SJSA1 (cell line): ENCODE results near the gene PLPPR1. TPM values are rescaled to one million over a fixed set of nuclear protein-coding genes. Genes with fewer than 3 reads are reported as not detected.

Experiments
- DNase-seq, 2 experiments: peaks; one replicate each; pipeline ENCODE4 v3.0.0-alpha.2; 2015 to 2020; ENCODE audit warnings: low spot score in 2 of 2, low read depth in 1 of 2
- H3K27ac ChIP-seq: fragments of 250-450 bp; sonication (Bioruptor Pico); 2 replicates; pipeline ENCODE4 v1.5.1; 2020; ENCODE audit warnings: mild to moderate bottlenecking, moderate library complexity
- H3K27me3 ChIP-seq: fragments of 250-450 bp; sonication (Bioruptor Pico); replicated peaks from 2 replicates; pipeline ENCODE4 v1.5.1; 2020; ENCODE audit warnings: mild to moderate bottlenecking, moderate library complexity
- H3K36me3 ChIP-seq: fragments of 250-450 bp; sonication (Bioruptor Pico); 2 replicates; pipeline ENCODE4 v1.5.1; 2020; ENCODE audit warnings: mild to moderate bottlenecking
- H3K4me1 ChIP-seq: fragments of 250-450 bp; sonication (Bioruptor Pico); replicated peaks from 2 replicates; pipeline ENCODE4 v1.6.1; 2021; ENCODE audit warnings: mild to moderate bottlenecking
- H3K4me3 ChIP-seq: fragments of 250-450 bp; sonication (Bioruptor Pico); 2 replicates; pipeline ENCODE4 v1.5.1; 2020; ENCODE audit warnings: mild to moderate bottlenecking
- H3K9me3 ChIP-seq: fragments of 250-450 bp; sonication (Bioruptor Pico); replicated peaks from 2 replicates; pipeline ENCODE4 v1.5.1; 2020; ENCODE audit warnings: mild to moderate bottlenecking
- total RNA-seq: library from RNA; depleted of rRNA; stranded (reverse); fragments of >200 nt; shearing (Covaris generic); gene quantifications from 2 replicates; pipeline ENCODE4 v1.2.3, GENCODE V29; 2014; rRNA removed

Gene PLPPR1
- not detected in 2 replicates for total RNA-seq

GRCh38 chr9:101028346-101029314, at the start of gene PLPPR1:
PLPPR1 (plus strand) TSS chr9:101028727.
- no peak within 1 kb of the TSS for H3K27ac ChIP-seq
- peaks cover 5% of the 10 kb centered on the region; the same call in 1 of the 2 replicates for H3K4me1 ChIP-seq
- peaks cover 45% of the 10 kb centered on the region for H3K27me3 ChIP-seq
- peak within 1 kb of the TSS; percentile 28 for H3K4me3 ChIP-seq
- DNase-seq, result peak; percentile 10 to 44
- no peaks in the 10 kb centered on the region for H3K9me3 ChIP-seq
- H3K36me3 ChIP-seq, result no peaks in the 10 kb centered on the region

GRCh38 chr9:100989731-100990130, 38.8 kb upstream of the PLPPR1 start:
- no peaks in the 10 kb centered on the region for H3K36me3 ChIP-seq
- H3K27me3 ChIP-seq, result no peaks in the 10 kb centered on the region
- H3K27ac ChIP-seq, result no peak overlapping the region
- no peaks in the 10 kb centered on the region for H3K9me3 ChIP-seq
- no peak overlapping the region for H3K4me3 ChIP-seq
- DNase-seq, result no peak
- no peaks in the 10 kb centered on the region for H3K4me1 ChIP-seq

- Histone ChIP-seq H3K27me3 (no peaks in the 10 kb centered on the region), H3K9me3 (no peaks in the 10 kb centered on the region), H3K27ac (no peak overlapping the region), H3K4me1 (no peaks in the 10 kb centered on the region), H3K36me3 (no peaks in the 10 kb centered on the region), H3K4me3 (no peak overlapping the region)
- DNase-seq, result no peak
These were observed 37.7 kb upstream of the PLPPR1 start for GRCh38 chr9:100990605-100991381.

- Histone ChIP-seq H3K36me3 (no peaks in the 10 kb centered on the region), H3K27ac (no peak overlapping the region), H3K4me3 (no peak overlapping the region), H3K4me1 (no peaks in the 10 kb centered on the region), H3K27me3 (no peaks in the 10 kb centered on the region), H3K9me3 (no peaks in the 10 kb centered on the region)
- no peak for DNase-seq
These were observed 35.9 kb upstream of the PLPPR1 start for GRCh38 chr9:100992632-100993031.

- DNase-seq, result no peak
- H3K4me1 ChIP-seq, result no peaks in the 10 kb centered on the region
- H3K27ac ChIP-seq, result no peak overlapping the region
- H3K9me3 ChIP-seq, result no peaks in the 10 kb centered on the region
- H3K36me3 ChIP-seq, result no peaks in the 10 kb centered on the region
- no peaks in the 10 kb centered on the region; the same call in 1 of the 2 replicates for H3K27me3 ChIP-seq
- no peak overlapping the region for H3K4me3 ChIP-seq
These were observed 28.5 kb upstream of the PLPPR1 start for GRCh38 chr9:100999906-101000544.

- no peaks in the 10 kb centered on the region for H3K36me3 ChIP-seq
- H3K27me3 ChIP-seq, result no peaks in the 10 kb centered on the region
- no peak overlapping the region for H3K27ac ChIP-seq
- no peaks in the 10 kb centered on the region for H3K4me1 ChIP-seq
- no peak overlapping the region for H3K4me3 ChIP-seq
- no peak for DNase-seq
- H3K9me3 ChIP-seq, result no peaks in the 10 kb centered on the region
These were observed 23.3 kb upstream of the PLPPR1 start for GRCh38 chr9:101005246-101005645.

GRCh38 chr9:101014566-101014965, 14.0 kb upstream of the PLPPR1 start:
- H3K36me3 ChIP-seq, result no peaks in the 10 kb centered on the region
- no peaks in the 10 kb centered on the region for H3K4me1 ChIP-seq
- H3K9me3 ChIP-seq, result no peaks in the 10 kb centered on the region
- H3K27me3 ChIP-seq, result no peaks in the 10 kb centered on the region
- no peak for DNase-seq
- H3K27ac ChIP-seq, result no peak overlapping the region
- H3K4me3 ChIP-seq, result no peak overlapping the region

- no peaks in the 10 kb centered on the region for H3K4me1 ChIP-seq
- no peaks in the 10 kb centered on the region for H3K27me3 ChIP-seq
- no peaks in the 10 kb centered on the region for H3K36me3 ChIP-seq
- no peak for DNase-seq
- no peaks in the 10 kb centered on the region for H3K9me3 ChIP-seq
- H3K27ac ChIP-seq, result no peak overlapping the region
- no peak overlapping the region for H3K4me3 ChIP-seq
These were observed 10.1 kb upstream of the PLPPR1 start for GRCh38 chr9:101018467-101018866.

GRCh38 chr9:101022704-101023103, 5.8 kb upstream of the PLPPR1 start:
- no peaks in the 10 kb centered on the region for H3K9me3 ChIP-seq
- DNase-seq, result no peak
- no peaks in the 10 kb centered on the region for H3K4me1 ChIP-seq
- no peaks in the 10 kb centered on the region for H3K36me3 ChIP-seq
- H3K27me3 ChIP-seq, result peaks cover 5% of the 10 kb centered on the region
- no peak overlapping the region for H3K27ac ChIP-seq
- H3K4me3 ChIP-seq, result no peak overlapping the region

- Histone ChIP-seq H3K4me3 (no peak overlapping the region), H3K4me1 (peaks cover 5% of the 10 kb centered on the region; the same call in 1 of the 2 replicates), H3K27me3 (peaks cover 34% of the 10 kb centered on the region), H3K36me3 (no peaks in the 10 kb centered on the region), H3K9me3 (no peaks in the 10 kb centered on the region), H3K27ac (no peak overlapping the region)
- no peak for DNase-seq
These were observed 2.6 kb upstream of the PLPPR1 start for GRCh38 chr9:101025940-101026339.

GRCh38 chr9:101026824-101027223, 1.7 kb upstream of the PLPPR1 start:
- H3K4me3 ChIP-seq, result no peak overlapping the region
- peaks cover 42% of the 10 kb centered on the region for H3K27me3 ChIP-seq
- no peaks in the 10 kb centered on the region for H3K36me3 ChIP-seq
- no peaks in the 10 kb centered on the region for H3K9me3 ChIP-seq
- no peak overlapping the region for H3K27ac ChIP-seq
- no peak for DNase-seq
- peaks cover 5% of the 10 kb centered on the region; the same call in 1 of the 2 replicates for H3K4me1 ChIP-seq

- H3K4me3 ChIP-seq, result no peak overlapping the region
- no peaks in the 10 kb centered on the region for H3K9me3 ChIP-seq
- no peaks in the 10 kb centered on the region for H3K36me3 ChIP-seq
- H3K27ac ChIP-seq, result no peak overlapping the region
- no peak for DNase-seq
- peaks cover 5% of the 10 kb centered on the region; the same call in 1 of the 2 replicates for H3K4me1 ChIP-seq
- H3K27me3 ChIP-seq, result peaks cover 42% of the 10 kb centered on the region
These were observed 1.3 kb upstream of the PLPPR1 start for GRCh38 chr9:101027236-101027635.

GRCh38 chr9:101027733-101028345, 688 bp upstream of the PLPPR1 start:
- DNase-seq, result no peak
- Histone ChIP-seq H3K27ac (no peak overlapping the region), H3K9me3 (no peaks in the 10 kb centered on the region), H3K4me3 (no peak overlapping the region), H3K4me1 (peaks cover 5% of the 10 kb centered on the region; the same call in 1 of the 2 replicates), H3K27me3 (peaks cover 42% of the 10 kb centered on the region), H3K36me3 (no peaks in the 10 kb centered on the region)
